ENCODE results near the gene IFNA4.

The IFNA4 gene

GRCh38 chr9:21165516-21165915 is 21.9 kb downstream of the IFNA4 start:
- DNase-seq (ENCODE audit: low spot score): no peak

GRCh38 chr9:21160178-21160577 is 27.2 kb downstream of the IFNA4 start:
- DNase-seq (ENCODE audit: low spot score): no peak

GRCh38 chr9:21155501-21155900 is 31.9 kb downstream of the IFNA4 start:
- DNase-seq (ENCODE audit: low spot score): peak; percentile 28

GRCh38 chr9:21154018-21154608 is 33.3 kb downstream of the IFNA4 start:
- DNase-seq (ENCODE audit: low spot score): peak; percentile 67

- peak; percentile 56 for DNase-seq (ENCODE audit: low spot score)
Measured at GRCh38 chr9:21153336-21154017, 33.9 kb downstream of the IFNA4 start.

DNA sequence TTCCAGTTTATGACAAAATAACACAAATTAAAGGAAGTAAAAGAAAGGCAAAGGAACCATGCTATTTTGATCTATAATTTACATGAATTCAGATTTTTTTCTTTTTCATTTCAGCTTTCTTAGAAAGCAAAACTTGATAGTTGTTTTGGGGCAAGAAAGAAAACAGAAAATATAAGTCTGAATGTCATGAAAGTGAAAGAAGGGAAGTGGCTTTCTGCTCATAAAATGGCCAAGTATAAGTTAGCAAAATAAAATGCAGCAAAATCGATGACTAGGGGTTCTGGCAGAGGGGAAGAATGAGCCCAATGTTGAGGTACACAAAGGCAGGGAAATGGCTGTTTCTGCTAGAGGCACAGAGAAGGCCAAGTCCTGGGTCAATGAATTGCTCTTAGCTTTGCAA is 42.8 kb downstream of the IFNA4 start:
- no peak for DNase-seq (ENCODE audit: low spot score)

GRCh38 chr9:21141427-21141882 is 45.9 kb downstream of the IFNA4 start, which contains the start of gene IFNW1:
TSS of gene IFNW1 (minus strand) at chr9:21141832. CDS start at chr9:21141570, 262 bp downstream.
- DNase-seq (ENCODE audit: low spot score): no peak

DNA sequence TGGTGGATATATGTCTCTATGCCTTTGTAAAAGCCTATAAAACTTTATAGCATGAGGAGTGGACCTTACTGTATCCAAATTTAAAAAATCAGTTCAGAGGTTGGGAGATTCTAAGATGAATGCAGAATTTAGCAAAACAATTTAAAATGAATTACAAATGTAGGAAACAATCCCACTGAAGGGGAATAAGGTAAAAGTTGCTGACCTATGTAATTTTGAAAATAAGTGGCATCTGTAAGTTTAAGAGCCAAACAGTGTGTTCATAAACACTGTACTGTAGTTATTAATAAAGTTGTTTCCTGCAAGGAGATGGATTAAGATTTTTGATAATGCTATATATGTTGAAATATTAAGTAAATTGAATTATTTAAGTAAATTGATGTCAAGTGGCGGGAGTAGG is 50.4 kb downstream of the IFNA4 start:
- DNase-seq (ENCODE audit: low spot score): no peak

All from RKO (cell line).